ENCODE data around the gene TNFSF10. TPM values are rescaled to one million over a fixed set of nuclear protein-coding genes. Genes with fewer than 3 reads are reported as not detected.

The TNFSF10 gene
- total and polyA plus RNA-seq, 2 of the 8 experiments (the other 6 are each of a cell fraction or from before 2014, with no cell fraction given) = 0.06 TPM; not detected in 1

DNA sequence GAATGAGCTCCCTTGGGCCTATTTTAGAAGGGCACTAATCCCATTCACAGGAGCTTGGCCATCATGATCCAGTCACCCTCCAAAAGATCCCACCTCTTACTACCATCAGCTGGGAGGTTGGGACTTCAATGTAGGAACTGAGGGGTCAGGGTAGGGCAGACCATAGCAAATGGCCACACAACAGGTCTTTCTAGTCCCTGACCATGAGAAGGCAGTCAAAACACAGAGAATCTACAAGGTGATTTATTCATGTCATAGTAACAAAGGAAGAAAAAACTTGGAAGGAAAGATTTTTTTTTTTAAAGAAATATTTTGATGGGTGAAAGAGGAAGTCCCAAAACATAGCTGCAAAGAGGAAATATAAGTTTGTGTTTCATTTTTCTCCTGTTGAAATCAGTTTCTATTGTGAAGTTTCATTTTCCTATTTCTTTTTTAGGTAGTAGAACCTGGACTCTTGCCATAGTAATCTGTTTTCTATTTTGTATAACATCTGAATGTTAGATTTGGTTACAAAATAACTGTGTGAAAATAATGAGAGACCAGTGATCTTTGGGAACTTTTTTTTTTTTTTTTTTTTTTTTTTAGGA is 23.5 kb upstream of the TNFSF10 start (continued):
- TF ChIP-seq, protein P1, sequence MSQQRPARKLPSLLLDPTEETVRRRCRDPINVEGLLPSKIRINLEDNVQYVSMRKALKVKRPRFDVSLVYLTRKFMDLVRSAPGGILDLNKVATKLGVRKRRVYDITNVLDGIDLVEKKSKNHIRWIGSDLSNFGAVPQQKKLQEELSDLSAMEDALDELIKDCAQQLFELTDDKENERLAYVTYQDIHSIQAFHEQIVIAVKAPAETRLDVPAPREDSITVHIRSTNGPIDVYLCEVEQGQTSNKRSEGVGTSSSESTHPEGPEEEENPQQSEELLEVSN (IDR thresholded peaks at IDR 0.05) = no peak
- TF ChIP-seq BRCA1 (IDR thresholded peaks at IDR 0.05; ENCODE audit: low read depth, low read length) (no peak), RXRA (IDR thresholded peaks at IDR 0.05; ENCODE audit: insufficient read depth, low read depth, low read length) (no peak), SP4 (IDR thresholded peaks at IDR 0.05; ENCODE audit: low read length) (no peak), SIX5 (IDR thresholded peaks at IDR 0.05; ENCODE audit: low read depth, low read length) (no peak), JUN (IDR thresholded peaks at IDR 0.05; ENCODE audit: low read depth, low read length) (no peak)
- TF ChIP-seq, protein P2, sequence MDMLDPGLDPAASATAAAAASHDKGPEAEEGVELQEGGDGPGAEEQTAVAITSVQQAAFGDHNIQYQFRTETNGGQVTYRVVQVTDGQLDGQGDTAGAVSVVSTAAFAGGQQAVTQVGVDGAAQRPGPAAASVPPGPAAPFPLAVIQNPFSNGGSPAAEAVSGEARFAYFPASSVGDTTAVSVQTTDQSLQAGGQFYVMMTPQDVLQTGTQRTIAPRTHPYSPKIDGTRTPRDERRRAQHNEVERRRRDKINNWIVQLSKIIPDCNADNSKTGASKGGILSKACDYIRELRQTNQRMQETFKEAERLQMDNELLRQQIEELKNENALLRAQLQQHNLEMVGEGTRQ (IDR thresholded peaks at IDR 0.05; ENCODE audit: low read length) = no peak

All from H1 (cell line).